Measurements from ENCODE around the gene UBAP1L.
"Not testable (repeated sequence)": the region's sequence is repeated elsewhere in the genome, so short reads cannot be mapped to it uniquely, and the experiment has no call there.

UBAP1L gene

GRCh38 chr15:65075607-65076395 lies 39.2 kb downstream of the UBAP1L start:
- H3K36me3 ChIP-seq (ENCODE audit: insufficient read depth, low read length); H3K4me3 ChIP-seq (ENCODE audit: low read length); H3K4me1 ChIP-seq (ENCODE audit: insufficient read depth, low read length); H3K9me3 ChIP-seq (ENCODE audit: low read length); H2AFZ ChIP-seq (ENCODE audit: low read depth, low read length); H3K27me3 ChIP-seq (ENCODE audit: insufficient read depth, low read length): not testable (repeated sequence)

GRCh38 chr15:65074946-65075345 lies 40.1 kb downstream of the UBAP1L start:
- not testable (repeated sequence) for H2AFZ ChIP-seq (ENCODE audit: low read depth, low read length); H3K27me3 ChIP-seq (ENCODE audit: insufficient read depth, low read length); H3K36me3 ChIP-seq (ENCODE audit: insufficient read depth, low read length); H3K4me1 ChIP-seq (ENCODE audit: insufficient read depth, low read length); H3K9me3 ChIP-seq (ENCODE audit: low read length); H3K4me3 ChIP-seq (ENCODE audit: low read length)

GRCh38 chr15:65072617-65073016 lies 42.4 kb downstream of the UBAP1L start:
- Histone ChIP-seq H3K9me3 (ENCODE audit: low read length) (peaks cover 1% of the 10 kb centered on the region), H3K36me3 (ENCODE audit: insufficient read depth, low read length) (no peaks in the 10 kb centered on the region), H3K4me3 (ENCODE audit: low read length) (no peak overlapping the region), H3K27me3 (ENCODE audit: insufficient read depth, low read length) (peaks cover 22% of the 10 kb centered on the region), H2AFZ (ENCODE audit: low read depth, low read length) (no peak overlapping the region), H3K4me1 (ENCODE audit: insufficient read depth, low read length) (no peaks in the 10 kb centered on the region)

- Histone ChIP-seq H3K9me3 (ENCODE audit: low read length) (no peaks in the 10 kb centered on the region), H3K4me3 (ENCODE audit: low read length) (no peak overlapping the region), H3K36me3 (ENCODE audit: insufficient read depth, low read length) (no peaks in the 10 kb centered on the region), H3K27me3 (ENCODE audit: insufficient read depth, low read length) (peaks cover 27% of the 10 kb centered on the region), H3K4me1 (ENCODE audit: insufficient read depth, low read length) (no peaks in the 10 kb centered on the region), H2AFZ (ENCODE audit: low read depth, low read length) (no peak overlapping the region)
These were observed 43.0 kb downstream of the UBAP1L start for GRCh38 chr15:65072027-65072426.

- H3K4me3 ChIP-seq (ENCODE audit: low read length): no peak overlapping the region
- no peaks in the 10 kb centered on the region for H3K36me3 ChIP-seq (ENCODE audit: insufficient read depth, low read length)
These were observed 43.6 kb downstream of the UBAP1L start for GRCh38 chr15:65071381-65071811.

GRCh38 chr15:65069779-65070546 lies 45.0 kb downstream of the UBAP1L start:
- Histone ChIP-seq H3K4me1 (ENCODE audit: insufficient read depth, low read length) (no peaks in the 10 kb centered on the region), H3K36me3 (ENCODE audit: insufficient read depth, low read length) (no peaks in the 10 kb centered on the region), H3K9me3 (ENCODE audit: low read length) (no peaks in the 10 kb centered on the region), H2AFZ (ENCODE audit: low read depth, low read length) (no peak overlapping the region), H3K4me3 (ENCODE audit: low read length) (no peak overlapping the region), H3K27me3 (ENCODE audit: insufficient read depth, low read length) (peaks cover 35% of the 10 kb centered on the region)

More at GRCh38 chr15:65071381-65071811, 43.6 kb downstream of the UBAP1L start:
- Histone ChIP-seq H3K27me3 (ENCODE audit: insufficient read depth, low read length) (peaks cover 32% of the 10 kb centered on the region), H2AFZ (ENCODE audit: low read depth, low read length) (no peak overlapping the region), H3K9me3 (ENCODE audit: low read length) (no peaks in the 10 kb centered on the region), H3K4me1 (ENCODE audit: insufficient read depth, low read length) (no peaks in the 10 kb centered on the region)

GRCh38 chr15:65069179-65069578 lies 45.8 kb downstream of the UBAP1L start:
- no peak overlapping the region for H2AFZ ChIP-seq (ENCODE audit: low read depth, low read length)
- no peaks in the 10 kb centered on the region for H3K4me1 ChIP-seq (ENCODE audit: insufficient read depth, low read length)
- peaks cover 35% of the 10 kb centered on the region for H3K27me3 ChIP-seq (ENCODE audit: insufficient read depth, low read length)
- no peaks in the 10 kb centered on the region for H3K9me3 ChIP-seq (ENCODE audit: low read length)
- no peak overlapping the region for H3K4me3 ChIP-seq (ENCODE audit: low read length)
- no peaks in the 10 kb centered on the region for H3K36me3 ChIP-seq (ENCODE audit: insufficient read depth, low read length)

GRCh38 chr15:65068403-65068788 lies 46.6 kb downstream of the UBAP1L start:
- Histone ChIP-seq H3K4me3 (ENCODE audit: low read length) (no peak overlapping the region), H3K27me3 (ENCODE audit: insufficient read depth, low read length) (peaks cover 35% of the 10 kb centered on the region), H3K36me3 (ENCODE audit: insufficient read depth, low read length) (no peaks in the 10 kb centered on the region), H3K4me1 (ENCODE audit: insufficient read depth, low read length) (no peaks in the 10 kb centered on the region), H3K9me3 (ENCODE audit: low read length) (no peaks in the 10 kb centered on the region), H2AFZ (ENCODE audit: low read depth, low read length) (no peak overlapping the region)

- Histone ChIP-seq H3K9me3 (ENCODE audit: low read length) (no peaks in the 10 kb centered on the region), H3K4me1 (ENCODE audit: insufficient read depth, low read length) (no peaks in the 10 kb centered on the region), H3K4me3 (ENCODE audit: low read length) (no peak within 1 kb of the TSS), H2AFZ (ENCODE audit: low read depth, low read length) (no peak within 1 kb of the TSS), H3K27me3 (ENCODE audit: insufficient read depth, low read length) (peaks cover 35% of the 10 kb centered on the region), H3K36me3 (ENCODE audit: insufficient read depth, low read length) (no peaks in the 10 kb centered on the region)
These were observed 47.2 kb downstream of the UBAP1L start, which contains the start of gene RASL12 for GRCh38 chr15:65067645-65068402. Gene RASL12, minus strand, starts transcription at chr15:65067991. Its CDS starts 156 bp downstream, at chr15:65067835.

- Histone ChIP-seq H3K36me3 (ENCODE audit: insufficient read depth, low read length) (no peaks in the 10 kb centered on the region), H3K4me1 (ENCODE audit: insufficient read depth, low read length) (no peaks in the 10 kb centered on the region), H2AFZ (ENCODE audit: low read depth, low read length) (no peak overlapping the region), H3K9me3 (ENCODE audit: low read length) (no peaks in the 10 kb centered on the region), H3K4me3 (ENCODE audit: low read length) (no peak overlapping the region), H3K27me3 (ENCODE audit: insufficient read depth, low read length) (peaks cover 35% of the 10 kb centered on the region)
These were observed 47.7 kb downstream of the UBAP1L start for GRCh38 chr15:65067317-65067644.

GRCh38 chr15:65066635-65067316 lies 48.2 kb downstream of the UBAP1L start:
- H3K4me3 ChIP-seq (ENCODE audit: low read length): no peak overlapping the region
- no peaks in the 10 kb centered on the region for H3K36me3 ChIP-seq (ENCODE audit: insufficient read depth, low read length)
- peaks cover 35% of the 10 kb centered on the region for H3K27me3 ChIP-seq (ENCODE audit: insufficient read depth, low read length)
- H2AFZ ChIP-seq (ENCODE audit: low read depth, low read length): no peak overlapping the region
- no peaks in the 10 kb centered on the region for H3K9me3 ChIP-seq (ENCODE audit: low read length)
- H3K4me1 ChIP-seq (ENCODE audit: insufficient read depth, low read length): no peaks in the 10 kb centered on the region

- Histone ChIP-seq H3K9me3 (ENCODE audit: low read length) (no peaks in the 10 kb centered on the region), H3K4me3 (ENCODE audit: low read length) (no peak overlapping the region)
These were observed 48.9 kb downstream of the UBAP1L start for GRCh38 chr15:65066001-65066634.

More at GRCh38 chr15:65066001-65066634, 48.9 kb downstream of the UBAP1L start:
- H2AFZ ChIP-seq (ENCODE audit: low read depth, low read length): no peak overlapping the region
- no peaks in the 10 kb centered on the region for H3K4me1 ChIP-seq (ENCODE audit: insufficient read depth, low read length)
- peaks cover 35% of the 10 kb centered on the region for H3K27me3 ChIP-seq (ENCODE audit: insufficient read depth, low read length)
- no peaks in the 10 kb centered on the region for H3K36me3 ChIP-seq (ENCODE audit: insufficient read depth, low read length)

All from neuron (in vitro differentiated cells).